Measurements from ENCODE around the gene GP5.

The GP5 gene

DNA sequence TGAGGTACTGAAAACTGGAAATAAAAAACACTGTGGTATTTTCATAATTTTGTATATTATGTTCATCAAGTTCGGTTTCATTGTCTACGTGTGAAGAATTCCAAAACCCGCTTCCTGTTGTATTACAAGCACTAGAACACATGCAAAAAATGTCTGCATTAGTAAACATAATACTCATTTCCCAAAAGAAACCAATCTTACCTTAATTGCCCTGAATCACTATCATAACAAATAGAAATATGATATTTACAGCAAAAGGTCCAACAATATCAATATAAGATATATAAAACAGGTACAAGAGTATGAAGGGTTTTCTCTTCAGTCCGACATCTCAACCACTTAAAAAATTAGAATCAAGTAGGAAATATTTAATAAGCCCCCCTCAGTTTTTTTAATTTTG is 26.3 kb upstream of the GP5 start:
- no peaks in the 10 kb centered on the region for H3K27me3 ChIP-seq (ENCODE audit: insufficient read depth, low read length)

GRCh38 chr3:194424953-194425352 is 25.9 kb upstream of the GP5 start:
- Histone ChIP-seq H3K9ac (ENCODE audit: low read length) (no peak overlapping the region), H3K4me1 (ENCODE audit: insufficient read depth, low read length, severe bottlenecking) (no peaks in the 10 kb centered on the region), H3K79me2 (ENCODE audit: insufficient read depth, low read length) (no peaks in the 10 kb centered on the region), H2AFZ (ENCODE audit: low read length) (no peak overlapping the region), H3K27me3 (ENCODE audit: insufficient read depth, low read length) (no peaks in the 10 kb centered on the region), H3K36me3 (ENCODE audit: insufficient read depth, low read length) (peaks cover 80% of the 10 kb centered on the region), H3K9me3 (ENCODE audit: low read length) (no peaks in the 10 kb centered on the region), H4K20me1 (ENCODE audit: insufficient read depth, low read length) (no peaks in the 10 kb centered on the region), H3K4me2 (ENCODE audit: low read length) (no peak overlapping the region), H3F3A (ENCODE audit: insufficient read depth, low read length) (no peaks in the 10 kb centered on the region; the same call in 1 of the 2 replicates), H3K4me3 (ENCODE audit: low read depth, low read length, poor library complexity, severe bottlenecking) (no peak overlapping the region), H3K9me2 (ENCODE audit: low read depth, low read length) (no peaks in the 10 kb centered on the region), H3K27ac (ENCODE audit: low read depth, low read length, poor library complexity, severe bottlenecking) (no peak overlapping the region)
- TF ChIP-seq EZH2 (IDR thresholded peaks at IDR 0.05; ENCODE audit: borderline replicate concordance, low read length): no peak
- TF ChIP-seq, protein P1, sequence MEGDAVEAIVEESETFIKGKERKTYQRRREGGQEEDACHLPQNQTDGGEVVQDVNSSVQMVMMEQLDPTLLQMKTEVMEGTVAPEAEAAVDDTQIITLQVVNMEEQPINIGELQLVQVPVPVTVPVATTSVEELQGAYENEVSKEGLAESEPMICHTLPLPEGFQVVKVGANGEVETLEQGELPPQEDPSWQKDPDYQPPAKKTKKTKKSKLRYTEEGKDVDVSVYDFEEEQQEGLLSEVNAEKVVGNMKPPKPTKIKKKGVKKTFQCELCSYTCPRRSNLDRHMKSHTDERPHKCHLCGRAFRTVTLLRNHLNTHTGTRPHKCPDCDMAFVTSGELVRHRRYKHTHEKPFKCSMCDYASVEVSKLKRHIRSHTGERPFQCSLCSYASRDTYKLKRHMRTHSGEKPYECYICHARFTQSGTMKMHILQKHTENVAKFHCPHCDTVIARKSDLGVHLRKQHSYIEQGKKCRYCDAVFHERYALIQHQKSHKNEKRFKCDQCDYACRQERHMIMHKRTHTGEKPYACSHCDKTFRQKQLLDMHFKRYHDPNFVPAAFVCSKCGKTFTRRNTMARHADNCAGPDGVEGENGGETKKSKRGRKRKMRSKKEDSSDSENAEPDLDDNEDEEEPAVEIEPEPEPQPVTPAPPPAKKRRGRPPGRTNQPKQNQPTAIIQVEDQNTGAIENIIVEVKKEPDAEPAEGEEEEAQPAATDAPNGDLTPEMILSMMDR (IDR thresholded peaks at IDR 0.05; ENCODE audit: low read length): no peak

More for the DNA sequence above, 26.3 kb upstream of the GP5 start:
- Histone ChIP-seq H3F3A (ENCODE audit: insufficient read depth, low read length) (no peaks in the 10 kb centered on the region; the same call in 1 of the 2 replicates), H3K36me3 (ENCODE audit: insufficient read depth, low read length) (peaks cover 79% of the 10 kb centered on the region), H3K4me2 (ENCODE audit: low read length) (no peak overlapping the region), H3K9me3 (ENCODE audit: low read length) (no peaks in the 10 kb centered on the region), H3K27ac (ENCODE audit: low read depth, low read length, poor library complexity, severe bottlenecking) (no peak overlapping the region), H3K79me2 (ENCODE audit: insufficient read depth, low read length) (no peaks in the 10 kb centered on the region), H3K9ac (ENCODE audit: low read length) (no peak overlapping the region), H3K9me2 (ENCODE audit: low read depth, low read length) (no peaks in the 10 kb centered on the region), H4K20me1 (ENCODE audit: insufficient read depth, low read length) (no peaks in the 10 kb centered on the region), H3K4me3 (ENCODE audit: low read depth, low read length, poor library complexity, severe bottlenecking) (no peak overlapping the region), H3K4me1 (ENCODE audit: insufficient read depth, low read length, severe bottlenecking) (no peaks in the 10 kb centered on the region), H2AFZ (ENCODE audit: low read length) (no peak overlapping the region)
- TF ChIP-seq EZH2 (IDR thresholded peaks at IDR 0.05; ENCODE audit: borderline replicate concordance, low read length): no peak
- TF ChIP-seq, protein P1 (IDR thresholded peaks at IDR 0.05; ENCODE audit: low read length): no peak

GRCh38 chr3:194424373-194424772 is 25.3 kb upstream of the GP5 start:
- H3K9me2 ChIP-seq (ENCODE audit: low read depth, low read length): no peaks in the 10 kb centered on the region
- no peaks in the 10 kb centered on the region; the same call in 1 of the 2 replicates for H3F3A ChIP-seq (ENCODE audit: insufficient read depth, low read length)

More at GRCh38 chr3:194424373-194424772, 25.3 kb upstream of the GP5 start:
- H3K27me3 ChIP-seq (ENCODE audit: insufficient read depth, low read length): no peaks in the 10 kb centered on the region
- no peak overlapping the region for H3K4me3 ChIP-seq (ENCODE audit: low read depth, low read length, poor library complexity, severe bottlenecking)
- H3K9me3 ChIP-seq (ENCODE audit: low read length): no peaks in the 10 kb centered on the region
- H3K79me2 ChIP-seq (ENCODE audit: insufficient read depth, low read length): no peaks in the 10 kb centered on the region
- no peaks in the 10 kb centered on the region for H3K4me1 ChIP-seq (ENCODE audit: insufficient read depth, low read length, severe bottlenecking)
- no peak for TF ChIP-seq EZH2 (IDR thresholded peaks at IDR 0.05; ENCODE audit: borderline replicate concordance, low read length)
- TF ChIP-seq, protein P1 (IDR thresholded peaks at IDR 0.05; ENCODE audit: low read length): no peak; the same call in 1 of the 2 replicates
- H3K36me3 ChIP-seq (ENCODE audit: insufficient read depth, low read length): peaks cover 80% of the 10 kb centered on the region
- H3K4me2 ChIP-seq (ENCODE audit: low read length): no peak overlapping the region
- no peak overlapping the region for H2AFZ ChIP-seq (ENCODE audit: low read length)
- no peak overlapping the region for H3K27ac ChIP-seq (ENCODE audit: low read depth, low read length, poor library complexity, severe bottlenecking)
- H4K20me1 ChIP-seq (ENCODE audit: insufficient read depth, low read length): no peaks in the 10 kb centered on the region
- no peak overlapping the region for H3K9ac ChIP-seq (ENCODE audit: low read length)
